ENCODE measurements around the gene AK3. TPM values are rescaled to one million over a fixed set of nuclear protein-coding genes. Genes with fewer than 3 reads are reported as not detected.

The AK3 gene
- total RNA-seq, 1 donor from 2014 or later: 59.4 TPM

- H3K4me3 ChIP-seq (ENCODE audit: low read depth, low read length): no peak overlapping the region
- TF ChIP-seq CTCF (conservative IDR thresholded peaks at IDR 0.05; ENCODE audit: low read depth, low read length): no peak
- no peak for DNase-seq (ENCODE audit: low read depth)
Observed at GRCh38 chr9:4721736-4722135, 19.3 kb downstream of the AK3 start.

- DNase-seq (ENCODE audit: low read depth): no peak
- no peak overlapping the region for H3K4me3 ChIP-seq (ENCODE audit: low read depth, low read length)
- no peak for TF ChIP-seq CTCF (conservative IDR thresholded peaks at IDR 0.05; ENCODE audit: low read depth, low read length)
Observed at GRCh38 chr9:4718911-4719310, 22.1 kb downstream of the AK3 start.

- TF ChIP-seq CTCF (conservative IDR thresholded peaks at IDR 0.05; ENCODE audit: low read depth, low read length): no peak
- no peak for DNase-seq (ENCODE audit: low read depth)
- no peak overlapping the region for H3K4me3 ChIP-seq (ENCODE audit: low read depth, low read length)
Observed at GRCh38 chr9:4717815-4718214, 23.2 kb downstream of the AK3 start.

GRCh38 chr9:4716163-4716562 lies 24.8 kb downstream of the AK3 start:
- DNase-seq (ENCODE audit: low read depth): no peak
- no peak overlapping the region for H3K4me3 ChIP-seq (ENCODE audit: low read depth, low read length)
- no peak for TF ChIP-seq CTCF (conservative IDR thresholded peaks at IDR 0.05; ENCODE audit: low read depth, low read length)

GRCh38 chr9:4714266-4715016 lies 26.6 kb downstream of the AK3 start:
- TF ChIP-seq CTCF (conservative IDR thresholded peaks at IDR 0.05; ENCODE audit: low read depth, low read length): no peak
- DNase-seq (ENCODE audit: low read depth): no peak
- no peak overlapping the region for H3K4me3 ChIP-seq (ENCODE audit: low read depth, low read length)

GRCh38 chr9:4713849-4714248 lies 27.2 kb downstream of the AK3 start:
- no peak for DNase-seq (ENCODE audit: low read depth)
- no peak for TF ChIP-seq CTCF (conservative IDR thresholded peaks at IDR 0.05; ENCODE audit: low read depth, low read length)
- no peak overlapping the region for H3K4me3 ChIP-seq (ENCODE audit: low read depth, low read length)

GRCh38 chr9:4709380-4709779 lies 31.6 kb downstream of the AK3 start:
- TF ChIP-seq CTCF (conservative IDR thresholded peaks at IDR 0.05; ENCODE audit: low read depth, low read length): no peak
- no peak overlapping the region for H3K4me3 ChIP-seq (ENCODE audit: low read depth, low read length)
- DNase-seq (ENCODE audit: low read depth): no peak
